ENCODE measurements around the gene DDX20.
A peak's percentile ranks its signal among the peaks of the same experiment; 100 is the strongest.

The DDX20 gene, protein sequence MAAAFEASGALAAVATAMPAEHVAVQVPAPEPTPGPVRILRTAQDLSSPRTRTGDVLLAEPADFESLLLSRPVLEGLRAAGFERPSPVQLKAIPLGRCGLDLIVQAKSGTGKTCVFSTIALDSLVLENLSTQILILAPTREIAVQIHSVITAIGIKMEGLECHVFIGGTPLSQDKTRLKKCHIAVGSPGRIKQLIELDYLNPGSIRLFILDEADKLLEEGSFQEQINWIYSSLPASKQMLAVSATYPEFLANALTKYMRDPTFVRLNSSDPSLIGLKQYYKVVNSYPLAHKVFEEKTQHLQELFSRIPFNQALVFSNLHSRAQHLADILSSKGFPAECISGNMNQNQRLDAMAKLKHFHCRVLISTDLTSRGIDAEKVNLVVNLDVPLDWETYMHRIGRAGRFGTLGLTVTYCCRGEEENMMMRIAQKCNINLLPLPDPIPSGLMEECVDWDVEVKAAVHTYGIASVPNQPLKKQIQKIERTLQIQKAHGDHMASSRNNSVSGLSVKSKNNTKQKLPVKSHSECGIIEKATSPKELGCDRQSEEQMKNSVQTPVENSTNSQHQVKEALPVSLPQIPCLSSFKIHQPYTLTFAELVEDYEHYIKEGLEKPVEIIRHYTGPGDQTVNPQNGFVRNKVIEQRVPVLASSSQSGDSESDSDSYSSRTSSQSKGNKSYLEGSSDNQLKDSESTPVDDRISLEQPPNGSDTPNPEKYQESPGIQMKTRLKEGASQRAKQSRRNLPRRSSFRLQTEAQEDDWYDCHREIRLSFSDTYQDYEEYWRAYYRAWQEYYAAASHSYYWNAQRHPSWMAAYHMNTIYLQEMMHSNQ

DNA sequence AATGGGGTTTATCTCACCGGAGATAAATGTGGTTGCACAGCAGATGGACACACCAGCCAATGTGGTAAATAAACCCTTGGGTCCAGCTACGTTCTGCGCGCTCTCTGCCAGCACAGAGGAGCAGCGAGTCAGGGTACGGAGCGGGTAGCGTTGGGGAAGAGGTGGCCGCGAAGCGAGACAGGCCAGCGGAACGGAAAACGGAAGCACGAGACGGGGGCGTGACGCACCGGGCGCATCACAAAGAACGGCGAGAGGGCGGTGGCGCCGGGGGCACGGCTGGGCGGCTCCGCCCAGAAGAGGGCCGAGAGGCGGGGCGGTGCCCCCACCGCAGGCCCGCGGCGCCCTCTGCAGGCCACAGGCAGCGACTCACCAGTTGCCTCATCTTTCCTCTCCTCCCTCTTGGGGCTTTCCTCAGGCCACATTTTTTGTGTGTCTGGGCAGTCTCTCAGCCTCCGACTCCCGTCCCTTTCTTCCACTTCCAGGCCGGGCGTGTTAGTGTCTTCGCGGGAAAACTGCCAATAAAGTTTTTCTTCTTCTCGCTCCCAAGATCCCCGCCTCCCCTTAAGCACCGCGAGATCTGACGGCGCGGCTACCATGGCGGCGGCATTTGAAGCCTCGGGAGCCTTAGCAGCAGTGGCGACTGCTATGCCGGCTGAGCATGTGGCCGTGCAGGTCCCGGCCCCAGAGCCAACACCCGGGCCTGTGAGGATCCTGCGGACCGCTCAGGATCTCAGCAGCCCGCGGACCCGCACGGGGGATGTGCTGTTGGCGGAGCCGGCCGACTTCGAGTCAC lies at the start of gene DDX20:
TSS of gene DDX20 (plus strand) at position 571 of the 793 bp plus-strand sequence. CDS start at position 595, 24 bp downstream.
- TF ChIP-seq, protein P1, sequence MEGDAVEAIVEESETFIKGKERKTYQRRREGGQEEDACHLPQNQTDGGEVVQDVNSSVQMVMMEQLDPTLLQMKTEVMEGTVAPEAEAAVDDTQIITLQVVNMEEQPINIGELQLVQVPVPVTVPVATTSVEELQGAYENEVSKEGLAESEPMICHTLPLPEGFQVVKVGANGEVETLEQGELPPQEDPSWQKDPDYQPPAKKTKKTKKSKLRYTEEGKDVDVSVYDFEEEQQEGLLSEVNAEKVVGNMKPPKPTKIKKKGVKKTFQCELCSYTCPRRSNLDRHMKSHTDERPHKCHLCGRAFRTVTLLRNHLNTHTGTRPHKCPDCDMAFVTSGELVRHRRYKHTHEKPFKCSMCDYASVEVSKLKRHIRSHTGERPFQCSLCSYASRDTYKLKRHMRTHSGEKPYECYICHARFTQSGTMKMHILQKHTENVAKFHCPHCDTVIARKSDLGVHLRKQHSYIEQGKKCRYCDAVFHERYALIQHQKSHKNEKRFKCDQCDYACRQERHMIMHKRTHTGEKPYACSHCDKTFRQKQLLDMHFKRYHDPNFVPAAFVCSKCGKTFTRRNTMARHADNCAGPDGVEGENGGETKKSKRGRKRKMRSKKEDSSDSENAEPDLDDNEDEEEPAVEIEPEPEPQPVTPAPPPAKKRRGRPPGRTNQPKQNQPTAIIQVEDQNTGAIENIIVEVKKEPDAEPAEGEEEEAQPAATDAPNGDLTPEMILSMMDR (conservative IDR thresholded peaks at IDR 0.05; ENCODE audit: low read depth, low read length) = peak; percentile 76
- DNase-seq (ENCODE audit: low read depth) = peak; percentile 98
- H3K4me3 ChIP-seq (ENCODE audit: low read depth, low read length) = peak within 1 kb of the TSS; percentile 97

DNA sequence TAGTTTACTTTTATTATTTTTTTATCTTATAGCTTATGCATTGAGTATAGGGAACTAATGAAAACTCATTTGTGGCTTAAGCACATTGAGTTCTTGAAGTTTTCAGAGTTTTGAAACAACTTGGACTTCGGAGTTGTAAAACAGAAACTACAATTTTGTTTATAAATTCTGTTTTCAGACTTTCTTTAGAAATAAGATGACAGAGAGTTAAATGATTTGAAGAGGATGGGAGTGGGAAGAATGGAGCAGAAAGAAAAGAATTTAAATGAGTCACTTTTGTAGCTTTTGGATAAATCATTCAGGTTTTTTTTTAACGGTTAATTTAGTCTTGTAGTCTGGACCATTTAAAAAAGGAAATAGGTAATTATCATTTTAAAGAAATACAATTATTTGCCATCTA lies 48.8 kb upstream of the DDX20 start:
- no peak overlapping the region for H3K4me3 ChIP-seq (ENCODE audit: low read depth, low read length)
- TF ChIP-seq, protein P1 (conservative IDR thresholded peaks at IDR 0.05; ENCODE audit: low read depth, low read length) = no peak
- no peak for DNase-seq (ENCODE audit: low read depth)

DNA sequence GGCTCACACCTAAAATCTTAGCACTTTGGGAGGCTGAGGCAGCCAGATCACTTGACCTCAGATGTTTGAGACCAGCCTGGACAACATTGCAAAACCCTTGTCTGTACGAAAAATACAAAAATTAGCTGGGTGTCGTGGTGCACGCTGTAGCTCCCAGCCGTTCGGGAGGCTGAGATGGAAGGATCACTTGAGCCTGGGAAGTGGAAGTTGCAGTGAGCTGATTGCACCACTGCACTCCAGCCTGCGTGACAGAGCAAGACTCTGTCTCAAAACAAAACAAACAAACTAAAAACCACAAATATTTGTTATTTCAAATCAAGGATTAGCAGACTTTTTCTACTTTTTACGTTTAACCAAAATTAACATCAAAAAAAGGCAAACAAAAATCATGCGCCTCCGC lies 47.8 kb upstream of the DDX20 start:
- peak; percentile 75 for DNase-seq (ENCODE audit: low read depth)
- TF ChIP-seq, protein P1 (conservative IDR thresholded peaks at IDR 0.05; ENCODE audit: low read depth, low read length) = no peak
- no peak overlapping the region for H3K4me3 ChIP-seq (ENCODE audit: low read depth, low read length)

DNA sequence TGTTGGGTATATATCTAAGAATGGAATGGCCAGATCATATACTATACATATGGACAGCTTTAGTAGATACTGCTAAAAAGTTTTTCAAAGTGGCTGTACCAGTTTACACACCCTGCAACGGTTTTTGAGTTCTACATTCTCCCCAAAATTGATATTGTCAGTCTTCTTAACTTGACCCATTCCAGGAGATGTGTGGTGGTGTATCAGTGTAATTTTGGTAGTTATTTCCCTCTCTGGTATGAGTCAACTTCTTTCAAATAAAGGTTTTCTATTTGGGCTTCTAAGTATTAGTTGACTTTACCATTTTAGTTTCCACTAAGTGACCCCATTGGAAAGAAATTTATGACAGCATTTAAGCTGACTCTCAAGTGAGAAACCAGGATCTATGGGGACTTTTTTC lies 45.7 kb upstream of the DDX20 start:
- no peak for DNase-seq (ENCODE audit: low read depth)
- no peak overlapping the region for H3K4me3 ChIP-seq (ENCODE audit: low read depth, low read length)
- TF ChIP-seq, protein P1 (conservative IDR thresholded peaks at IDR 0.05; ENCODE audit: low read depth, low read length) = no peak

DNA sequence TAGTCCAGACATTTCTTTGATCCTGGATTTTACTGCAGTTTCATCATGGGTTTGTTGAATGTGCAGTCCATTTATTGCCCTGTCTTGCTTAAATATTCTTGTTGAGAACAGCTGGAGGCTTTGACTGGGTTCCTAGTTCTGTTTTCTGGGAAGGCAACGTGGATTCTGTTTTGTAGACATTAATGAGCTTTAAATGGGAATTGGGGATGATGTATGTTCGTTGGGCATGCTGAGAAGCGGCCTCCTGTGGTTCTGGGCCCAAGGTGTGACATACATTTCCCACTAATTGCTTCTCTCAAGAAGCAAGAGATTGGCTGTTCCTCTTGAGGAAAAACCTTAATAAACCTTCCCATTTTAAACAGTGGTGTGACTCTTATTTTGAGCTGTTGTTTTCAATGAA lies 39.4 kb upstream of the DDX20 start:
- no peak overlapping the region for H3K4me3 ChIP-seq (ENCODE audit: low read depth, low read length)
- TF ChIP-seq, protein P1 (conservative IDR thresholded peaks at IDR 0.05; ENCODE audit: low read depth, low read length) = no peak
- DNase-seq (ENCODE audit: low read depth) = no peak

DNA sequence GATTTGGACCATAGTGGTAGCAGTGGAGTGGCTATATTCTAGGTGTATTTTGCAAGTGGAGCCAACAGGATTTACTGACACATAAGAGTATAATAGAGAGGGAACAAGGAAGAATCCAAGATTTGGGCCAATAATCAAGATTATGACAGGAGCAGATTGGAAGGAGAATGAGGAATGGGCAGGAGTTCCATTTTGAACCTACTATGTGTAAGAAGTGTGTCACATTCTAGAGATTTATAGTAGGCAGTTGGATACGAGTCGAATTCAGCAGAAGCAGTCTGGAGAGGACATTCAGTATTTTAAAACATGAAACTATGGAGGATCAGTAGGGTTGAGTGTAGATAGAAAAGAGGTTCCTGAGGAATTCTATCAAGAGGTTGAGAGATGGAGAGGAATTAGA lies 38.3 kb upstream of the DDX20 start:
- no peak overlapping the region for H3K4me3 ChIP-seq (ENCODE audit: low read depth, low read length)
- DNase-seq (ENCODE audit: low read depth) = no peak
- TF ChIP-seq, protein P1 (conservative IDR thresholded peaks at IDR 0.05; ENCODE audit: low read depth, low read length) = no peak
